Measurements from ENCODE around the gene HIP1.

DNA sequence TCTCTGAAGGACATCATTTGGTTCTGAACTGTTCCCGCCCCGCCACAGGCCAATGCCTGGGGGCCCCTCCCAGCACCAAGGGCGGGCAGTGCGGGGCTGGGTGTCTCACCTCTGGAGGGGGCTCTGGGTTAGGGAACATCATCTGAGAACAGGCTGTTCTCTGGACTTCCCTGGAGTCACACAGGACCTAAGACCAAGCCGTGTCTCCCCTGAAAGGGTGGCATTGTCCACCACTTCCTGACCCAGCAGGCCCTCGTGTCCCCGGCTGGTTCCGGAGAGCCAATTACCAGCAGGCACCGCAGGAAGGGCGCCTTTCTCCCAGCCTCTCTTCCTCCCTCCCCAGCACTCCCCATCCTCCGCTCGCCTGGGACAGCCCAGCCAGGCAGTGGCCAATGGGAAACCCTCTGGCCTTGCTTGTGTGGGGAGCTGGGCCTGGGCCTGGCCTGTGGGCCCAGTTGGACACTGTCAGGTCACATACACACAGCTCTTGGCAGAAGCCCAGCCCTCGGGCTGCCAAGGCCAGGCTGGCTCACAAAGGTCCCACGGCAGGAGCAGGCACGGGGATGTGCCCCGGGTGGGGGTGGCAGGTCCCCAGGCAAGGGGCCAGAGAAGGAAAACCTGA, 127.1 kb downstream of the HIP1 start:
- TF ChIP-seq CHD4 (IDR thresholded peaks at IDR 0.05; ENCODE audit: borderline replicate concordance, low read length) = no peak
- TF ChIP-seq POLR2G (IDR thresholded peaks at IDR 0.05; ENCODE audit: low read depth, low read length) = peak; percentile 85
- TF ChIP-seq, protein P1, sequence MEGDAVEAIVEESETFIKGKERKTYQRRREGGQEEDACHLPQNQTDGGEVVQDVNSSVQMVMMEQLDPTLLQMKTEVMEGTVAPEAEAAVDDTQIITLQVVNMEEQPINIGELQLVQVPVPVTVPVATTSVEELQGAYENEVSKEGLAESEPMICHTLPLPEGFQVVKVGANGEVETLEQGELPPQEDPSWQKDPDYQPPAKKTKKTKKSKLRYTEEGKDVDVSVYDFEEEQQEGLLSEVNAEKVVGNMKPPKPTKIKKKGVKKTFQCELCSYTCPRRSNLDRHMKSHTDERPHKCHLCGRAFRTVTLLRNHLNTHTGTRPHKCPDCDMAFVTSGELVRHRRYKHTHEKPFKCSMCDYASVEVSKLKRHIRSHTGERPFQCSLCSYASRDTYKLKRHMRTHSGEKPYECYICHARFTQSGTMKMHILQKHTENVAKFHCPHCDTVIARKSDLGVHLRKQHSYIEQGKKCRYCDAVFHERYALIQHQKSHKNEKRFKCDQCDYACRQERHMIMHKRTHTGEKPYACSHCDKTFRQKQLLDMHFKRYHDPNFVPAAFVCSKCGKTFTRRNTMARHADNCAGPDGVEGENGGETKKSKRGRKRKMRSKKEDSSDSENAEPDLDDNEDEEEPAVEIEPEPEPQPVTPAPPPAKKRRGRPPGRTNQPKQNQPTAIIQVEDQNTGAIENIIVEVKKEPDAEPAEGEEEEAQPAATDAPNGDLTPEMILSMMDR (CRISPR knock-in tag; IDR thresholded peaks at IDR 0.05) = peak; percentile 62
- no peak for TF ChIP-seq CBX2 (IDR thresholded peaks at IDR 0.05; ENCODE audit: low read depth, low read length)
- TF ChIP-seq CBX2 (CRISPR knock-in tag; IDR thresholded peaks at IDR 0.05; ENCODE audit: low read depth) = no peak
- TF ChIP-seq POLR2AphosphoS5 (IDR thresholded peaks at IDR 0.05; ENCODE audit: low read depth, low read length) = peak; percentile 68
- no peak for TF ChIP-seq SRF (IDR thresholded peaks at IDR 0.05; ENCODE audit: low read depth, low read length)
- no peak for TF ChIP-seq KLF9 (CRISPR knock-in tag; IDR thresholded peaks at IDR 0.05; ENCODE audit: low read depth)
- no peak for TF ChIP-seq NR1H2 (CRISPR knock-in tag; IDR thresholded peaks at IDR 0.05; ENCODE audit: borderline replicate concordance, low read depth)

Measured in HepG2 (cell line).